PC-3 (cell line): Measurements from ENCODE around the gene ADPRHL1. TPM values are rescaled to one million over a fixed set of nuclear protein-coding genes. Genes with fewer than 3 reads are reported as not detected.

ENCODE experiments used
- ATAC-seq: fragments of 200-7000 bp; cut with Tn5 transposase; 2 replicates; pipeline ENCODE4 v1.9.1; 2020; ENCODE audit warnings: mild to moderate bottlenecking, moderate library complexity
- Bru-seq: library from RNA; stranded (reverse); fragments of 400-500 nt; gene quantifications from one replicate; lab custom pipeline; 2021; lab: Mats Ljungman, UMichigan
- BruChase-seq, 2 experiments: library from RNA; stranded (reverse); fragments of 400-500 nt; gene quantifications; one replicate each; lab custom pipeline; 2021; lab: Mats Ljungman, UMichigan
- BruUV-seq: library from RNA; stranded (reverse); fragments of 400-500 nt; replicated peaks from 2 replicates; lab custom pipeline; 2021; lab: Mats Ljungman, UMichigan
- CTCF ChIA-PET: fragments of 300-600 bp; sonication (Branson Sonifier 250); formaldehyde crosslinking; loops from one replicate; lab custom pipeline; 2022; ENCODE audit warnings: antibody characterized with exemption; lab: Charles Lee
- POLR2A ChIA-PET: fragments of 300-600 bp; sonication (Branson Sonifier 250); formaldehyde crosslinking; loops from one replicate; lab custom pipeline; 2022; ENCODE audit warnings: antibody characterized with exemption; ENCODE audit not compliant: unreplicated experiment; lab: Charles Lee
- DNase-seq: peaks from one replicate; pipeline ENCODE4 v3.0.0-alpha.2; 2015
- H2AFZ ChIP-seq: fragments of 300-600 bp; sonication (generic); 2 replicates; pipeline ENCODE4 v1.6.0; 2016; ENCODE audit warnings: antibody characterized with exemption, low read length
- H3F3A ChIP-seq: fragments of 300-600 bp; sonication (generic); one replicate; pipeline ENCODE4 v1.6.0; 2017; ENCODE audit warnings: antibody characterized with exemption, low read length, control low read depth, mild to moderate bottlenecking; ENCODE audit not compliant: unreplicated experiment
- H3K27ac ChIP-seq: fragments of 300-600 bp; sonication (generic); 2 replicates; pipeline ENCODE4 v1.5.1; 2016; ENCODE audit warnings: mild to moderate bottlenecking, low read length
- H3K27me3 ChIP-seq: fragments of 300-600 bp; sonication (generic); 2 replicates; pipeline ENCODE4 v1.6.1; 2016; ENCODE audit warnings: low read length, mixed read lengths
- H3K36me3 ChIP-seq: fragments of 300-600 bp; sonication (generic); 2 replicates; pipeline ENCODE4 v1.6.1; 2016; ENCODE audit warnings: low read depth, mixed run types, low read length, mixed read lengths
- H3K4me1 ChIP-seq: fragments of 300-600 bp; sonication (generic); 2 replicates; pipeline ENCODE4 v1.5.1; 2016; ENCODE audit warnings: low read length; ENCODE audit not compliant: insufficient read depth
- H3K4me2 ChIP-seq: fragments of 300-600 bp; sonication (generic); 2 replicates; pipeline ENCODE4 v1.6.0; 2016; ENCODE audit warnings: low read length
- H3K4me3 ChIP-seq: fragments of 300-600 bp; sonication (generic); 2 replicates; pipeline ENCODE4 v1.5.1; 2016; ENCODE audit warnings: mild to moderate bottlenecking, low read length, mixed read lengths
- H3K79me2 ChIP-seq: fragments of 300-600 bp; sonication (generic); 2 replicates; pipeline ENCODE4 v1.6.1; 2017; ENCODE audit warnings: low read length, mixed read lengths
- H3K9ac ChIP-seq: fragments of 300-600 bp; sonication (generic); 2 replicates; pipeline ENCODE4 v1.6.0; 2016; ENCODE audit warnings: mild to moderate bottlenecking, low read length
- H3K9me2 ChIP-seq: fragments of 300-600 bp; sonication (generic); replicated peaks from 2 replicates; pipeline ENCODE4 v1.6.1; 2016; ENCODE audit warnings: mixed run types, low read length, mixed read lengths
- H3K9me3 ChIP-seq: fragments of 300-600 bp; sonication (generic); 2 replicates; pipeline ENCODE4 v1.6.1; 2016; ENCODE audit warnings: low read length, mixed read lengths
- H4K20me1 ChIP-seq: fragments of 300-600 bp; sonication (generic); 2 replicates; pipeline ENCODE4 v1.6.1; 2016; ENCODE audit warnings: low read length, mixed read lengths
- CTCF ChIP-seq: fragments of 300-600 bp; sonication (generic); conservative IDR thresholded peaks from 2 replicates; pipeline ENCODE4 v1.5.1; 2017; ENCODE audit warnings: antibody characterized with exemption, low read depth, mild to moderate bottlenecking, low read length
- EZH2 ChIP-seq: fragments of 300-600 bp; sonication (generic); IDR thresholded peaks from one replicate; pipeline ENCODE4 v1.6.1; 2017; ENCODE audit warnings: antibody characterized with exemption, mild to moderate bottlenecking, low read length; ENCODE audit not compliant: unreplicated experiment
- EZH2phosphoT487 ChIP-seq: fragments of 300-600 bp; sonication (generic); IDR thresholded peaks from 2 replicates; pipeline ENCODE4 v1.6.1; 2018; ENCODE audit warnings: mild to moderate bottlenecking, antibody characterized with exemption, low read length, borderline replicate concordance
- intact Hi-C: fragments of 100-400 bp; cut with micrococcal nuclease; formaldehyde crosslinking; loops from 2 replicates; pipeline ENCODE4 v1.9.0; 2023
- long read RNA-seq: library from polyadenylated mRNA; unstranded; transcript quantifications from one replicate; pipeline ENCODE4 v2.0.0, GENCODE V29; 2021; ENCODE audit not compliant: unreplicated experiment
- total RNA-seq: library from RNA; depleted of rRNA; stranded (reverse); fragments of >200 nt; gene quantifications from 2 replicates; pipeline ENCODE4 v1.2.3, GENCODE V29; 2014; rRNA removed

The ADPRHL1 gene
- total RNA-seq (9.7 and 10.3 TPM in 2 replicates), Bru-seq, nascent RNA (percentile 39 among the genes with signal in this experiment), BruChase-seq, experiment 1, labeled RNA remaining after a 6-hour chase (percentile 48 among the genes with signal in this experiment), BruChase-seq, experiment 2, labeled RNA remaining after a 2-hour chase (percentile 43 among the genes with signal in this experiment)
- long read RNA-seq, transcript ADPRHL1-201 (7 exons, 1,877 nt) = major isoform, 20 of 33 reads
- long read RNA-seq, partial matches to known transcripts = 5 of 33 reads
- long read RNA-seq, other reads (novel, unspliced or antisense) = 8 of 33 reads

- Histone ChIP-seq H2AFZ (no peak within 1 kb of the TSS), H4K20me1 (no peaks in the 10 kb centered on the region), H3F3A (no peaks in the 10 kb centered on the region), H3K79me2 (no peaks in the 10 kb centered on the region), H3K27me3 (no peaks in the 10 kb centered on the region), H3K36me3 (0 out of 2 replicates have a peak, but pooled peaks cover 3% of the 10 kb centered on the region), H3K4me3 (no peak within 1 kb of the TSS), H3K9me2 (no peaks in the 10 kb centered on the region), H3K4me2 (no peak within 1 kb of the TSS), H3K27ac (no peak within 1 kb of the TSS), H3K9me3 (no peaks in the 10 kb centered on the region), H3K4me1 (peaks cover 13% of the 10 kb centered on the region), H3K9ac (no peak within 1 kb of the TSS)
- no TSS peak for BruUV-seq
- intact Hi-C loops = no loop called here
- TF ChIP-seq EZH2phosphoT487 (no peak), CTCF (no peak), EZH2 (no peak)
- CTCF ChIA-PET = no interaction called here
- ATAC-seq (no peak), DNase-seq (no peak)
- POLR2A ChIA-PET = no interaction called here
Measured at GRCh38 chr13:113452942-113453901, at the start of gene ADPRHL1. ADPRHL1 (minus strand) TSS chr13:113453488; CDS start chr13:113453437, 51 bp downstream.

- DNase-seq (no peak), ATAC-seq (no peak)
- Histone ChIP-seq H3K27me3 (no peaks in the 10 kb centered on the region), H3K4me1 (no peaks in the 10 kb centered on the region), H4K20me1 (no peaks in the 10 kb centered on the region), H3K36me3 (peaks cover 40% of the 10 kb centered on the region), H3K4me2 (no peak overlapping the region), H3F3A (no peaks in the 10 kb centered on the region), H3K79me2 (no peaks in the 10 kb centered on the region), H3K4me3 (no peak overlapping the region), H3K27ac (no peak overlapping the region), H2AFZ (no peak overlapping the region), H3K9me3 (no peaks in the 10 kb centered on the region), H3K9ac (no peak overlapping the region), H3K9me2 (no peaks in the 10 kb centered on the region)
- intact Hi-C loops = no loop called here
- TF ChIP-seq EZH2phosphoT487 (no peak), EZH2 (no peak), CTCF (no peak)
- BruUV-seq = no TSS peak
- ChIA-PET CTCF (no interaction called here), POLR2A (no interaction called here)
Measured at GRCh38 chr13:113502686-113503085, 49.4 kb upstream of the ADPRHL1 start.
